HG03135 (cell line): ENCODE data around the gene LST1.
"Not testable (repeated sequence)": the region's sequence is repeated elsewhere in the genome, so short reads cannot be mapped to it uniquely, and the experiment has no call there.

Experiments used
- ATAC-seq: cut with Tn5 transposase; IDR thresholded peaks from one replicate; pipeline ENCODE4 v1.9.1; 2021; ENCODE audit warnings: mild to moderate bottlenecking, moderate library complexity; ENCODE audit not compliant: unreplicated experiment

LST1 gene

GRCh38 chr6:31580438-31580740, 5.7 kb upstream of the LST1 start:
- no peak for ATAC-seq

- ATAC-seq, result peak; percentile 58
Observed at GRCh38 chr6:31580807-31581433, 5.2 kb upstream of the LST1 start.

GRCh38 chr6:31581434-31582229, 4.4 kb upstream of the LST1 start:
- no peak for ATAC-seq

GRCh38 chr6:31582230-31582643, 3.8 kb upstream of the LST1 start, which contains the start of gene LTB:
Gene LTB (minus strand): TSS chr6:31582424. CDS start chr6:31582417, 7 bp downstream.
- no peak for ATAC-seq

- no peak for ATAC-seq
Observed at GRCh38 chr6:31585491-31585890, 586 bp upstream of the LST1 start.

- ATAC-seq, result no peak
Observed at GRCh38 chr6:31586599-31587281, 663 bp downstream of the LST1 start.

- ATAC-seq, result no peak
Observed at GRCh38 chr6:31587791-31588777, 2.0 kb downstream of the LST1 start.

GRCh38 chr6:31588871-31589650, 3.0 kb downstream of the LST1 start:
- no peak for ATAC-seq

- ATAC-seq, result not testable (repeated sequence)
Observed at GRCh38 chr6:31590691-31591090, 4.6 kb downstream of the LST1 start.

- ATAC-seq, result no peak
Observed at GRCh38 chr6:31592396-31592771, 6.3 kb downstream of the LST1 start.

GRCh38 chr6:31597006-31597405, 10.9 kb downstream of the LST1 start:
- no peak for ATAC-seq

GRCh38 chr6:31607317-31607716, 21.2 kb downstream of the LST1 start:
- ATAC-seq, result no peak

- ATAC-seq, result no peak
Observed at GRCh38 chr6:31609519-31610406, 23.7 kb downstream of the LST1 start.

- ATAC-seq, result no peak
Observed at GRCh38 chr6:31610968-31611367, 24.9 kb downstream of the LST1 start.

- ATAC-seq, result no peak
Observed at GRCh38 chr6:31614075-31614619, 28.1 kb downstream of the LST1 start.

GRCh38 chr6:31614684-31615578, 28.9 kb downstream of the LST1 start, which contains the start of gene AIF1:
Gene AIF1 (plus strand): TSS chr6:31615234. CDS start chr6:31615330, 96 bp downstream.
- ATAC-seq, result no peak

- no peak for ATAC-seq
Observed at GRCh38 chr6:31615748-31616147, 29.7 kb downstream of the LST1 start.

- ATAC-seq, result no peak
Observed at GRCh38 chr6:31617010-31617409, 30.9 kb downstream of the LST1 start.
